NCI-H69 (cell line): ENCODE measurements around the gene PIBF1.
"Not testable (repeated sequence)": the region's sequence is repeated elsewhere in the genome, so short reads cannot be mapped to it uniquely, and the experiment has no call there.

Experiments used
- DNase-seq: peaks from one replicate; lab custom pipeline; 2025; lab: John Stamatoyannopoulos, UW

Gene PIBF1, protein sequence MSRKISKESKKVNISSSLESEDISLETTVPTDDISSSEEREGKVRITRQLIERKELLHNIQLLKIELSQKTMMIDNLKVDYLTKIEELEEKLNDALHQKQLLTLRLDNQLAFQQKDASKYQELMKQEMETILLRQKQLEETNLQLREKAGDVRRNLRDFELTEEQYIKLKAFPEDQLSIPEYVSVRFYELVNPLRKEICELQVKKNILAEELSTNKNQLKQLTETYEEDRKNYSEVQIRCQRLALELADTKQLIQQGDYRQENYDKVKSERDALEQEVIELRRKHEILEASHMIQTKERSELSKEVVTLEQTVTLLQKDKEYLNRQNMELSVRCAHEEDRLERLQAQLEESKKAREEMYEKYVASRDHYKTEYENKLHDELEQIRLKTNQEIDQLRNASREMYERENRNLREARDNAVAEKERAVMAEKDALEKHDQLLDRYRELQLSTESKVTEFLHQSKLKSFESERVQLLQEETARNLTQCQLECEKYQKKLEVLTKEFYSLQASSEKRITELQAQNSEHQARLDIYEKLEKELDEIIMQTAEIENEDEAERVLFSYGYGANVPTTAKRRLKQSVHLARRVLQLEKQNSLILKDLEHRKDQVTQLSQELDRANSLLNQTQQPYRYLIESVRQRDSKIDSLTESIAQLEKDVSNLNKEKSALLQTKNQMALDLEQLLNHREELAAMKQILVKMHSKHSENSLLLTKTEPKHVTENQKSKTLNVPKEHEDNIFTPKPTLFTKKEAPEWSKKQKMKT

DNA sequence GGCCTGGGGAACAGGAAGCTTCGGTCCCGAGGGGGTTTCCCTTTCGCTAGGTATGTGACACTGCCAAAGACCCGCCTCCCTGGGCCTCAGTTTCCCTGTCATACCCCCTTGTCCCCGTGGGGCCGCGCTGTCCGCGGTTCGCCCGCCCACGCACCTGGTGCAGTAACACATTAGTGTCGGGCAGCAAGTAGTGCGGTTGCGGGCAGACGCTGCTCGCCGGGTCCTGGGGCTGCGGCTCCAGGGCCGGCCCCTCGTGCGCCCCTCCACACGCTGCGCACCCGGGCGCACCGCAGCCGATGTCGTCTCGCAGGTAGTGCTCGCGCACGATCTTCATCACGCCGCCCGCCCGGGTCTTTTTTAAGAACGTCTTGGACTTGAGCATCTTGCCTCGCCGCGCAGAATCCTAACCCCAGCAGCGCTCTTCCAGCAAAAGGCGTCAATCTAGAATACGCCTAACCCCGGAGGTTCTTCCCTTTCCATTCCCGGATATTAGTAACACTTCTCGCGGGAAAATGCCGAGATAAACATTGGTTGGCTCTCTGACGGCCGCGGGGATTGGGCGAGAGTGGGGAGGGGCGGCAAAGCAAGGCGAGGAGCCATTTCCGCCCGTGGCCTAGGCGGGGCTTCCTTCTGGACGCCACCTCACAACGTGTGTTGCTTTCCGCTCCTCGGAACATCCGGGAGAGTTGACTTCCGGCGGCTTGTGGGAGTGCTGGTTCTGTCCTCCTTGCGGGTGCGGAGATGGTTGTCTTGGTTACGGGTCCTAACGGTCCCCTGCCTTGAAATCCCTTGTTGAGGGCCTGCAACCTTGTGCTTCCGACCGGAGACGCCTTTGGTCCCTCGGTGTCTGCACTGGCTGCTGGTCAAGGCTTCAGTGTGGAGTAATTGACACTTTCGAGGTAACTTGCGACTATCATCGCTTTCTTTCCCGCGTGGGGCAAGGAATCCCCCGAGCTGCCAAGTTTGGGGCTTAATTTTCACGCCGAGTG is at the start of gene PIBF1, which contains the start of gene DIS3:
PIBF1 (plus strand) TSS at position 683 of the 989 bp plus-strand sequence. CDS start 1,337 bp downstream, outside the sequence.
DIS3 (minus strand) TSS at position 450 of the 989 bp plus-strand sequence; CDS start at position 382, 68 bp downstream.
- DNase-seq: peak; percentile 98

DNA sequence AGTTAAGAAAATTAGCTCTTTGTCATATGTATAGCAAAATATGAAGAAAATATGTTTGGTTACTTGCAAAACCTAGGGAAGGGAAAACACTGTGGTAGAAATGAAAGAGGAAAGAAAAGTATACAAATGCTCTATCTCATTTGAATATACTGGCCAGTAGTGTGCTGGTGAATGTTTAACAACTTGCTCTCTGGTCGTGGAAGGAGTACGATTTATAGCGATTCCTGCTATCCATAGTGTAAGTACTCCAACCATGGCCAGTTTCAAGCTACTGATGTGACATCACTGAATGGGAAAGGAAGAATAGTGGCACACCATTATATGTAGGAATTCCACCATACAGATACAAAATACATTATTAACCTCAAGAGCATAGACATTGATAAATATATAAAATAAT is 44.9 kb upstream of the PIBF1 start:
- DNase-seq: no peak

DNA sequence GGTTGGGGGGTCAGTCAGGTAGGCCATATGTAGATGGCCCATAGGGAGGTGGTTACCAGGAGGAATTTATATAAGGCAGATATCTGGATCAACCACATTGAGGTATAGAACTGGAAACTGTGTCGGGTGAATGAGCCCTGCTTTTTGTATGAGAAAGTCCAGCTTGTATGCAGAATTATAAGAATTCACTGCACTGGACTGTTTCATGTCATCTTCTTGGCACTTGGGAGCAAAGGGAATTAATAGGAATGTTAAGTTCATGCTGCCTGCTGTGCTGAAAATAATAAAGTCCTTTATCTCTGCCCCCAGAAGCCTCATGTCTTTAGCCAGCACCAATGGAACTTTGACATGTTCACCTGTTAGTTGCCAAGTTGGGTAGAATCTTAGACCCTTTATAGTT is 41.9 kb upstream of the PIBF1 start:
- DNase-seq: no peak

DNA sequence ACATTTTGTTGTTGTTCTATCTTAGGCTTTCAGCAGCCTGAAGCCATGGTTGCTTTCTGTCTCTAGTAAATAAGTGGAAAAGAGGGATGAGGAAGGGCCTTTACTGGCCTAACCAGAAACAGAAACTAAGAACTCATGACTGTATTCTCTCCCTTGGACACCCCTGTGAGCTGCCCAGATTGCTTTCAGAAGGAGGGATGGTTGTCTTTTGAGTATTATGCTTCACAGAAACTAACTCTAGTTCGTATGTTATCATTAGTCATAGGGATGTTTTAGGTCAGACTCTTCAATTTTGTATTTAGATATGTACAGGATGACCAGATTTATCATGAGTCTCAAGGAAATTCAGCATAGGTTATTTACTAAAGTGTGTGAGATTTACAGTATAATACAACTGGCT is 36.7 kb upstream of the PIBF1 start:
- no peak for DNase-seq

DNA sequence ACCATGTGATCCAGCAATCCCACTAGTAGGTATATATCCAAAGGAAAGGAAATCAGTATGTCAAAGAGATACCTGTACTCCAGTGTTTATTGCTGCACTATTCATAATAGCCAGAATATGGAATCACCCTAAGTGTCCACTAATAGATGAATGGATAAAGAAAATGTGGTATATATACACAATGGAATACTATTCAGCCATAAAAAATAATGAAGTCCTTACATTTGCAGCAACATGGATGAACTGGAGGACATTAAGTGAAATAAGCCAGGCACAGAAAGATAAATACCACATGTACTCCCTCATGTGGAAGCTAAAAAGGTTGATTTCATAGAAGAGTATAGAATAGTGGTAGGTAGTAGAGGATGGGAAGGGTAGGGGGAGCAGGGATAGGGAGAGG is 30.7 kb upstream of the PIBF1 start:
- DNase-seq: no peak

DNA sequence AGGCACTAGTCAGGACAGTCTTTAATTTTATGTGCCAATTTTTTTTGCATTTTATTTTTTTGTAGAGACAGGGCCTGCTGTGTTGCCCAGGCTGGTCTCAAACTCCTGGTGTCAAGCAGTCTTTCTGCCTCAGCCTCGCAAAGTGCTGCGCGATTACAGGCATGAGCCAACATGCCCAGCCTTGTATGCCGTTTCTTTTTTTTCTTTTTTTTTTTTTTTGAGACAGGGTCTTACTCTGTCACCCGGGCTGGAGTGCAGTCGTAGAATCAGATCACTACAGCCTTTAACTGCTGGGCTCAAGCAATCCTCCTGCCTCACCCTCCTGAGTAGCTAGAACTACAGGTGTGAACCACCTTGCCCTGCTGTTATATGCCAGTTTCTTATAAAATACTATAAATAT is 27.8 kb upstream of the PIBF1 start:
- DNase-seq: no peak

DNA sequence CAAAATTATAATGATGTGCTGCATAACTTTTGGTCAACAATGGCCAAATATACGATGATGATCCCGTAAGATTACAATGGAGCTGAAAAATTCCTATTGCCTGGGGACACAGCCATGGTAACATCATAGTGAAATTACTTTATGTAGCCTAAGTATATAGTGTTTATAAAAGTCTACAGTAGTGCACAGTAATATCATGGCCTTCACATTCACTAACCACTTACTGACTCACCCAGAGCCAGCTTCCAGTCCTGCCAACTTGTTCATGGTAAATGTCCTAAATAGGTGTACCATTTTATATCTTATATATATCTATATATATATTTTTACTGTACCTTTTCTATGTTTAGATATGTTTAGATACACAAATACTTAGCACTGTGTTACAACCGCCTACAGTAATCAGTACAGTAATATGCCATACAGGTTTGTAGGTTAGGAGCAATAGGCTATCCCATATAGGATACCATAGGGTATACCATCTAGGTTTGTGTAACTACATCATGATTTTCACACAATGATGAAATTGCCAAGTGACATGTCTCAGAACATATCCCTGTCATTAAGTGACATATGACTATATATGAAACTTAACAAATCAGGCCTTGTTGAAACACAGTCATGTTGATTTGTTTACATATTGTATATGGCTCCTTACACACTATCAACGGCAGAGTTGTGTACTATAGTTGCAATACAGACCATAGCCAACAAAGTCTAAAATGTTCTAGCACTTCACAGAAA is 24.0 kb upstream of the PIBF1 start:
- DNase-seq: no peak

DNA sequence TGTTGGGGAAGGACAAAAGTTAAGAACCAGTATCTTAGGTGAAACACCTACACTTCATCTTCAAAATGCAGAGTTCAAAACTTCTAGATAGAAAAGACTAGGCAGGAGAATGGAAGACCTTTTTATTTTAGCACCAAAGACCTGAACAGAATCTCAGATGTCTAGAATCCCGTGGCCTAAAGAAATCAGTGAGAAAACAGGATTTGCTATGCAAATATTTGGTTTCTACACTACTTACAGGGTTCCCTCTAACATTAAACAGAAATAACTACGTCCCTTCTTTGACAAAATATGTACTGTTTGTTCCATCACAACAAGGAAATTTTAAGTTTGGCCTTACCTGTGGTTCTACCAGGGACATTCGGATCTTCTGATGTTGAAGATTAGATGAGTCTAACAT is 21.7 kb upstream of the PIBF1 start:
- no peak for DNase-seq

DNA sequence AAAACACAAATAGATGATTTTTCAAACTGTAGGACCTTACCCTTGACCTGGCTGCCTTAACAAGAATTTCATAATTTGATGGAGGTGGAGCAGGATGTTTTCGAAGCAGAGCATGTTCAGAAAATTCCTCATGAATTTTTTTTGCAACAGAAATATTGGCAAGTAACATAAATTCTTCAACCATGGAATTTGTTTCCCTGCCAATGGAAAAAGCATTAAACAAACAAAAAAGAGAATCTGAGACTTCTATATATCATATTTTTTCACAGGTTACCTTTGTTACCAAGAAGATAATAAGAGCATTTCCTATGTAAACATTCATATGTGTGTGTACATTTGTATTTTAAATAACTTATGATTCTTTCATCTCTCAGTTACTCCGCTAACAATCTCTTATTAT is 18.5 kb upstream of the PIBF1 start:
- DNase-seq: no peak

DNA sequence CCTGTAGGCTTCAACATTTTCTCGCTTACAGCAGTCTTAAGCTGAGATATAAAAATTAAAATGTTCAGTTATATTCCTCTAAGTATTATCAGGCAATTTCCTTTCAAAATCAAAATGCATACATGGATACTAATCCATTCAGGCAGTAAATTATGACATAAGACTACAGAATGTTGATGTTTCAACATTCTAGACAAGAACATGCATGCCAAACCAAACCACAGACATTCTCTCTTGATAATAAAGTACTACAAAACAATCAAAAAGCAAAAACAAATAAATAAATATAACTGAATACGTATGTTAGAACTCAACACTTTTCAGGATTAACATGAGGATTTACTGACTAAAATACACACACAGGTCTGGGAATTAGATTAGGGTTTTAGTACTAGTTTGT is 7.9 kb upstream of the PIBF1 start:
- DNase-seq: no peak

DNA sequence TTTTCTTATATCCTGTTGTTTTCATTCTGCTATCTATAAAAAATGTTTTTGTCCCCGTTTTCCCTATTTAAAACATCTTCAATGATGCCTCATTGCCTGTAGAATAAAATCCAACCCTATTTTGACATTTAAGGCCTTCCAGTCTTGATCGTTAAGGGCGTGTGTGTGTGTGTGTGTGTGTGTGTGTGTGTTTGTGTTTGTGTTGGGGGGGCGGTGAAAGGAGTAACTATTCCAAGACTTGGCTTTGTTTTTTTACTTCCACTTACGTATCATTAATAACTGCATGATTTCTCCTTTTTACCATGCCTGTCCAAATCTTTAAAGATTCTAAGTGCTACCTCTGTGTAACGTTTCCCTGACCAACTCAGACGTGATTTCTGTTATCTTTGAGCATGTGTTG is 784 bp downstream of the PIBF1 start:
- DNase-seq: peak; percentile 3

DNA sequence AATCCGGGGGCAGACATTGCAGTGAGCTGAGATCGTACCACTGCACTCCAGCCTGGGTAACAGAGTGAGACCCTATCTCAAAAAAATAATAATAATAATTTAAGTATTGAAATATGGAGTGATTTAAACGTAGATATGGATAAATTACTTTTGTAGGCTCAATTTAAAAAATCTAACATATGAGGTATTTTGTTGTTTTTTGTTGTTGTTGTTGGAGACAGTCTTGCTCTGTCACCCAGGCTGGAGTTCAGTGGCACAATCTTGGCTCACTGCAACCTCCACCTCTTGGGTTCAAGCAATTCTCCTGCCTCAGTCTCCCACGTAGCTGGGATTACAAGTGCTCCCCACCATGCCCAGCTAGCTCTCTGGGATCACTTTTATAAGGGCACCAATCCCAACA is 2.7 kb downstream of the PIBF1 start:
- DNase-seq: not testable (repeated sequence)

DNA sequence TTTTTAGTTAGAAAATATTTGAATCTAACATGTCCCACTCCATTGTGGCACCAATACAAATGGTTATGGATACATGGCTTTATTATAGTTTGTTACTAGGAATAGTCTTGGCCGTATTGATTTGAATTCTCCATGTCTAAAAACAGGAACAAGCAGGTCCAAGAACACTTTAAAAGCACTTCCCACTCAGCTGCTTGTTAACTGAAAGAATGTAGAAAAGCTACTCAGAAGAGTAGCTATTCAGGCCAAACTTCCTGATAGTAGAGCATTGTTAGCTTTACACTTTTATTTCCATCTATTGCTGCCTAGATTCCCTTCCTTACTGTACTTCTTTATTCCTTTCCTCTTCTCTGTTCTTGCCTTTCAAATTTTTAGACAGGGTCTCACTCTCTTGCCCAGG is 6.9 kb downstream of the PIBF1 start:
- DNase-seq: no peak

DNA sequence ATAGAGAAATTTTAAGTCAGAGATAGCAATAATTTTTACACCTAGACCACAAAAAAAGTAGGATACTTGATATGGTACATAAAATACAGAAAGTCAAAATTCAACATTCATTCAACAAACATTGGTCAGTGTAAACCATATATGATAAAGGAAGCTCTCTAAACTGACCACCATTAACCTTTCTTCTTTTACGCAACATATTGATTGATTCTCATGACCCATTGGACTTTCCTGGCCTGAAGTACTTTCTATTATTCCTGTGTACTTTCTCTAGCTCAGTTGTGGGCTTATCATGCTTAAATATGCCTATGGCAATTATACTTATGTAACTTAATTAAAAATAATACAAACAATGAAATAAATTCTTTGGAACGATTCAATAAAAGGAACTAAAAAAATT is 10.7 kb downstream of the PIBF1 start:
- DNase-seq: no peak

DNA sequence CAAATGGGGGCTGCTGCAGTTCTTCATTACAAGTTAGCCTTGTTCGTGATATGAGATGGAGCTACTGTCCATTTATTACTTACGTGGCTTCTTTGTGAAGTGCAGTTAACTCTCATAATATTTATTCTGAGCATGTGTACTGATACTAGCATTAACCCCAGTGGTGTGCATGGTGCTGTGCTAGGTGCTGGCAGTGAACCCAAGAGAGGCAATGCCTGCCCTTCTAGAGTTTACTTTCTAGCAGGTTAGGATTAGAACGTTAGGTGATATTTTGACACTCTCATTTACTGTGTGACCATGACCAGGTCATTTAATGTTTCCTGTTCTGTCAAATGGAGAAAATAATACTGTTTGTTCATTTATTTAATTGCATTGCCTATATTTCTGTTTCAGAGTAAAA is 16.9 kb downstream of the PIBF1 start:
- DNase-seq: no peak

DNA sequence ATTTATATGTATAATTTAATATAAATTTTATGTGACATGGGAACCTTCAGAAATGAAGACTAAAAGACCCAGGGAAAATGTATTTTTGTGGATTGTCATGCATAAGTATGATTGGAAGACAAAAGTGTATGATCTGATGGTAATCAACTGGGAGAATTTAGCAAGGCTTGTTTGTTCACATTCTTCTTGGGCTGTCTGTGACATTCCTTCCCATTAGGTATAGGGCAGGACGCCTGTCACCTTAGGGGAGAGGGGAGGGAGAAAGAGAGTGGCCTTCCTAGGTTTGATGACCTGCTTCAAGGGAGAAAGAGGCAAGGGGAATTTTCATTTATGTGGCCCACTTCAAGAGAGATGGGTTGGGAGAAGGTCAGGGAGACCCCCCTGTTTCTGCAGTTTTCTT is 22.4 kb downstream of the PIBF1 start:
- DNase-seq: no peak

DNA sequence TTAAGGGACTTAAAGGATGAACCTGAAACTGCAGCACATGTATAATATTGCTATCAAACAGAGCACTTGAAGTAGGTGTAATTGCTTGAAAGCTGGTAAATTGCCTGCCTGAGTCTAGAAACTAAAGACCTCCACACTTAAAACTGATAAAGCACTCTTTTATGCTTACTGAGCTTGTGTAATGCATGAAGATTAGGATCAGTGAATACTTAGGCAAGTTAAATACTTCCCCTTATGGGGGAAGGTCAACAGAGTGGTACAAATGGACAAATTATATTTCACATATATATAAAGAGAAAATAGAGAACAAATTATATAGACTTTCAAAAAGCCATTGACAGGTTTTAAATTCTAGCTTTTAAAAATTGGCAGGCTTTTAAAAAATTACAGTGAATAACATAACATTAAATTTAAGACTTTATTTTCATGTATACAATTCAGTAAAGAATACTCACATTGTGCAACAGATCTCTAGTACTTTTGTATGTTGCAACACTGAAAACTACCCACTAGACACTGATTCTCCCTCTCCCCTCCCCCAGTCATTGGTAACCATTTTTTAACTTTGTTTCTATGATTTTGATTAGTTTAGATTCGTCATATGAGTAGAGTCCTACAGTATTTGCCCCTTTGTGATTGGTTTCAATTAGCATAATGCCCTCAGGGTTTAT is 23.9 kb downstream of the PIBF1 start:
- DNase-seq: no peak

DNA sequence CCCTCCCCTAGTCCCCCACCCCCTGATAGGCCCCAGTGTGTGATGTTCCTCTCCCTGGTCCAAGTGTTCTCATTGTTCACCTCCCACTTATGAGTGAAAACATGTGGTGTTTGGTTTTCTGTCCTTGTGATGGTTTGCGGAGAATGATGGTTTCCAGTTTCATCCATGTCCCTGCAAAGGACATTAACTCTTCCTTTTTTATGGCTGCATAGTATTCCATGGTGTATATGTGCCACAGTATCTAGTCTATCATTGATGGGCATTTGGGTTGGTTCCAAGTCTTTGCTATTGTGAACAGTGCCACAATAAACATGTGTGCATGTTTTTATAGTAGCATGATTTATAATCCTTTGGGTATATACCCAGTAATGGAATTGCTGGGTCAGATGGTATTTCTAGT is 24.6 kb downstream of the PIBF1 start:
- DNase-seq: not testable (repeated sequence)

DNA sequence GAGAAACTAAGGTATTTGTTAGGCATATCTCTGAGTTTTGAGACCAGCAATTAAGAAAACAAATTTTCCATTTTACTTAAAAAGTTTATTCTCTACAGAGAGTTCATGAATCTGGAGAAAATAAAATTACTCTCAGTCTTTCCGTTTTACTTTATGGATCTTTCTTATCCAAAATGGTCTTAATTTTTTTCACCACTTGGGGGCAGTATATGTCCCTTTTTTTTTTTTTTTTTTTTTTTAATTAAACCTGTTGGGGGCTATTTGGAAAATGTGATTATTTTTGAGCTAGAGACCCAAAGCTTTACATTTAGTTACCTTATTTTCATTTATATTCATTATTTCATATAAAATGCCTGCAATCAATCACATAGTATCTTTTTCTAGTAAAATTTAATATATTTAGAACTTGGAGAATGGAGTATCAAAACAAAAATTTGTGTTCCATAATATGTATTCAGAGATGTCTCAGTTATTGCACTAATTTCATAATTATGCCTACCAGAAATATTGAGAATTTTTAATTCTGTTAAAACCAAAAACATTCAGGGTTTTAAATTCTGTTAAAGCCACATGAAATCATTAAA is 27.1 kb downstream of the PIBF1 start:
- DNase-seq: peak; percentile 10

DNA sequence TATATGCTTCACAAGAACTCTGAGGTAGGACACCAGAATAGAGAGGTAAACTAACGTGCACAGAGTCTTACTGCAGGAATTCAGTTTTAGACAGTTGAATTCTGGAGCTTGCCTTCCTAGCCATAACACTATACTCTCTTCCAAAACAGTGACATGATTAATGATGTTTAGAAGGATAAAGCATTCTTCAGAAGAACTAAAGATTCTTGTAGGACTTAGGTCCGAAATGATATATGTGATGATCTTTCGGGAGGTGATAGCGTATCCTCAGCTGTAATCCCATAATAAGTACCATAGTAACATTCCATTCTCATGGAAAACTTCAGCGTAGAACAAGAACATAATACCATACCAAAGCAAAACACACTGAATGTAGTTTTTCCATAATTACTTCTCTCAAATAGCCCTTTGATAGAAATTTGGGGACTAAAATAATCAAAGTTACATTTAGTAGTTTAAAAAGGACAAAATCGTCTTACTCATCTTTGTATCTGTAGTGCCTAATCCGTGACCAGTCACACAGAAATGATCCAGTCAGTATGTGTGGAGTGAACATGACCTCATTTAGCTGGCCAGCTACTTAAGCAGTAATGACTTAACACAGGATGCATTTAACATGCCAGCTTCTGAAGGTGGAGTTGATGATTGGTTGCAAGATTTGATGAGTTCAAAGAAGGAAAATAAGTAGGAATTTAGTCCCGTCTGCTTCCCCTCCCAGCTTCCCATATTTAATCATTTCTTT is 38.4 kb downstream of the PIBF1 start:
- DNase-seq: no peak
